Fibroblast of peridontal ligament (primary cell): ENCODE results near the gene UNC80.
"Not testable (repeated sequence)": the region's sequence is repeated elsewhere in the genome, so short reads cannot be mapped to it uniquely, and the experiment has no call there.

Experiments used
- DNase-seq: peaks from one replicate; pipeline ENCODE4 v3.0.0-alpha.2; 2010; ENCODE audit errors: extremely low read depth

UNC80 gene, protein sequence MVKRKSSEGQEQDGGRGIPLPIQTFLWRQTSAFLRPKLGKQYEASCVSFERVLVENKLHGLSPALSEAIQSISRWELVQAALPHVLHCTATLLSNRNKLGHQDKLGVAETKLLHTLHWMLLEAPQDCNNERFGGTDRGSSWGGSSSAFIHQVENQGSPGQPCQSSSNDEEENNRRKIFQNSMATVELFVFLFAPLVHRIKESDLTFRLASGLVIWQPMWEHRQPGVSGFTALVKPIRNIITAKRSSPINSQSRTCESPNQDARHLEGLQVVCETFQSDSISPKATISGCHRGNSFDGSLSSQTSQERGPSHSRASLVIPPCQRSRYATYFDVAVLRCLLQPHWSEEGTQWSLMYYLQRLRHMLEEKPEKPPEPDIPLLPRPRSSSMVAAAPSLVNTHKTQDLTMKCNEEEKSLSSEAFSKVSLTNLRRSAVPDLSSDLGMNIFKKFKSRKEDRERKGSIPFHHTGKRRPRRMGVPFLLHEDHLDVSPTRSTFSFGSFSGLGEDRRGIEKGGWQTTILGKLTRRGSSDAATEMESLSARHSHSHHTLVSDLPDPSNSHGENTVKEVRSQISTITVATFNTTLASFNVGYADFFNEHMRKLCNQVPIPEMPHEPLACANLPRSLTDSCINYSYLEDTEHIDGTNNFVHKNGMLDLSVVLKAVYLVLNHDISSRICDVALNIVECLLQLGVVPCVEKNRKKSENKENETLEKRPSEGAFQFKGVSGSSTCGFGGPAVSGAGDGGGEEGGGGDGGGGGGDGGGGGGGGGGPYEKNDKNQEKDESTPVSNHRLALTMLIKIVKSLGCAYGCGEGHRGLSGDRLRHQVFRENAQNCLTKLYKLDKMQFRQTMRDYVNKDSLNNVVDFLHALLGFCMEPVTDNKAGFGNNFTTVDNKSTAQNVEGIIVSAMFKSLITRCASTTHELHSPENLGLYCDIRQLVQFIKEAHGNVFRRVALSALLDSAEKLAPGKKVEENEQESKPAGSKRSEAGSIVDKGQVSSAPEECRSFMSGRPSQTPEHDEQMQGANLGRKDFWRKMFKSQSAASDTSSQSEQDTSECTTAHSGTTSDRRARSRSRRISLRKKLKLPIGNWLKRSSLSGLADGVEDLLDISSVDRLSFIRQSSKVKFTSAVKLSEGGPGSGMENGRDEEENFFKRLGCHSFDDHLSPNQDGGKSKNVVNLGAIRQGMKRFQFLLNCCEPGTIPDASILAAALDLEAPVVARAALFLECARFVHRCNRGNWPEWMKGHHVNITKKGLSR (N-terminal part only)

DNA sequence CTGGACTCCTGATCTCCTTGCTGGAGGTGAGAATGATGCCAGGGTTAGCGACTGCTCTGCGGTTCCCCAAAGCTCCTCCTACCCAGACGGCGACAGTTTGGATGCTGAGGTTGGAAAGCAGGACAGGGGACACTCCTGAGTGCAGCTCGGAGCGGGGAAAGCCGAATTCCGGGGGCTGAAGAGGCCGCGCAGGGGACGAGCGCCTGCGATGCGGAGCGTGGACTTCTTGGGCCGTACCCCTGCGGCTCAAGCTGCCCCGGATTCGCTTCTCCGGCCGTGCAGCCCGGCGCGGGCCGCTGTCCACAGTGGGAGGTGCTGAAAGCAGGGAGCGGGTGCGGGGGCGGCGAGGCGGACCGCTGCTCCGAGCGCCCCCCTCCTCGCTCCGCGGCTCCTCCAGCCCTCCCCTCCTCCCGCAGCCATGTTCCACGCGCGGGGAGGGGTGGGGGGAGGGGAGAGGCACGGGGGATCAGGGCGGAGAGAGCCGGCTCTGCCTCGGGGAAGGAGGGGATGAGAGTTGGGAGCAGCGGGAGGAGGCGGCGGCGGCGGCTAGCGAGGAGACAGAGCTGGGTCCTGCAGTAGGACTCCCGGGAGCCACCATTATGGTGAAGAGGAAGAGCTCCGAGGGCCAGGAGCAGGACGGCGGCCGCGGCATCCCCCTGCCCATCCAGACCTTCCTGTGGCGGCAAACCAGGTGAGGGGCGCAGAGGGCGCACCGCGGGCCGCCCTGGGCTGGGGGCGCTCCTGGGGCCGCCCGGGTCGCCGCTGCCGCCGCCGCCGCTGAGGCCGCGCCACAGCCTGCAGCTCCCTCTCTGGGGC lies at the start of gene UNC80:
Gene UNC80, plus strand, starts transcription at position 359 of the 816 bp plus-strand sequence. Its CDS starts 241 bp downstream, at position 600.
- peak; percentile 3 for DNase-seq

DNA sequence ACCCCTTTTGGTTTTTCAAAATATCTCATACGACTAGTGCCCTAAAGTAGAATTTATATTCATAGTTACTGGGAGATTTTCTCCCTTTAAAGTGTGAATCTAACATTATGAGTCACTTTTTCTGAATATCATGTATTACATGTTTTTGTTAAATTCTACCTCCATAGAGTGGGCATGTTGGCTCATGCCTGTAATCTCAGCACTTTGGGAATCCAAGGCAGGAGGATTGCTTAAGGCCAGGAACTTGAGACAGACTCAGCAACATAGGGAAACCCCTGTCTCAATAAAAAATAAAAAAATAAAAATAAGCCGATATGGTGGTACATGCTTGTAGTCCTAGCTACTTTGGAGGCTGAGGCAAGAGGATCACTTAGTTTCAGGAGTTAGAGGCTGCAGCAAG lies 45.3 kb upstream of the UNC80 start:
- DNase-seq = no peak

DNA sequence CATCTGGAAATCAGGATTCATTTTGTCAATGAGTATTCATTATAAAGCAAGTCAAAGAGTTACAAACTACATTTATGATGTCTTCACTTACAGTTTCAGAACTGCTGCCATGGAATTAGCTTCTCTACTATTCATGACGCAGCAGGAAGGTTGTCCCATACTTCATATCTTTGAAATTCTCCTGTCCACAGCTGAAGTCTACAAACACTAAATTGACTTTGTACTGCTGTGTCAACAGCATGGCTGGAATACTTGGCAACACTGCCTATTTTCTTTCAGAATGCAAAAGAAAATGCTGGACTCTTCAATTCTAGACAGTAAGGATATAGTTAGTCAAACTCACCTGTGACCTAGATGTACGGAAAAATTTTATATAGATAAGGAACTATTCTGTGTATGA lies 44.6 kb upstream of the UNC80 start:
- no peak for DNase-seq

DNA sequence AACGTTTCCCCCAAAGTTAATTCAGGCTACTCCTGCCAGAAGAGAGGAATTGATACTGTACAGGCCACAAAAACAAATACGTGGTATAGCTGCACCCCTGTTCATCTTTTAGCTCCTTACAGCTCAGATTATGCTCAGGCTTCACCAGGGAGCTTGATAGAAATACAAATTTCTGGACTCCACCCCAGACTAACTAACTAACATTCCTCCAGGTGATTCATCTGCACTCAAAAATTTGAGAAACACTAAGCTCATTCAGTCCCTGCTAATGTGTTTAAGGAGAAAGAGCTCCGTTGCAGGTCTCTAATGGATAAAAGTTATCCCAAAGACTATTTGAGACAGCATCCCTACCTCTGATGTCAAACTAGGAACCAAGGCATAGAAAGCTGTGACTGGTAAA lies 36.8 kb upstream of the UNC80 start:
- no peak for DNase-seq

DNA sequence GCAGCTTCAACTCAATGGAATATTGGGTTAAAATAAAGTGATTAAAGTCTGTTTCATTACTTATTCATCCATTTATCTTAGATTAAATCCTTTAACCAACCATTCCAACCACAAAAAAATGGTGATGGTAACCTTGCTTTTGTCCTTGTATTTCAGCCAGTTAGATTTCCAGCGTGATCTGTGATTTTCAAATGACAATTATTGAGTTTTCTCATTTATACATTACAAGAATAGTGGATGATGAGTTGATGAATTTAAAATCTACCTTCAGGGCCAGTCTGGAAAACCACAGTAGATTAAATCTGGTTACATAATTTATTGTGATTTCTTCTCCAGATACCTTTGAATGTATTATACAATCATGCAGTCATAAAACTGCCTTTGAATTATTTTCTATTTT lies 29.7 kb upstream of the UNC80 start:
- DNase-seq = no peak

DNA sequence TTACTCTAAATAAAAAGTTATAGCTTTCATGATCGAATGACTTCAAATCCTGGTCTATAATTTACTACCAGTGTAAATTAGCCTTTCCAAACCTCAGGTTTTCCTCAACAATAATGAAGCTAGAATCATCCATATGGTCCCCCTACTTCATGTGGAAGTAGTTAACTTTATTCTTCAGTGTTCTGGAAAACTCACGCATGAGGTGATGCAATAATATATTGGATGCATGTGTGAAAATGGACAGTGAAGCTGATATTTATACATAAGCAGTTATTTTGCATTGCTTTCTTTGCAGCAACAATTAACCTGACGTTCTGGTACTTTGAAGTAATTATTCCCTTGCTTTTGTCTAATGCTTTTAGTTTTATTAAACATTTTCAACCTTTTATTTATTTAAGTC lies 18.6 kb upstream of the UNC80 start:
- DNase-seq = no peak

DNA sequence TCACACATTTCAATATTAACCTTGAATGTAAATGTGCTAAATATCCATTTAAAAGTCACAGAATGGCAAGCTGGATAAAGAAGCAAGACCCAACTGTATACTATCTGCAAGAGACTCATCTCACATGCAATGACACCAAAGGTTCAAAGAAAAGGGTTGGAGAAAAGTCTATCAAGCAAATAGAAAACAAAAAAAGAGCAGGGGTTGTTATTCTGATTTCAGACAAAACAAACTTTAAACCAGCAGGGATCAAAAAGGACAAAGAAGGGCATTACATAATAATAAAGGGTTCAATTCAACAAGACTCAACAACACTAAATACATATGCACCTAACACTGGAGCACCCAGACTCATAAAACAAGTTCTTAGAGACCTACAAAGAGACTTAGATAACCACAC lies 14.5 kb upstream of the UNC80 start:
- no peak for DNase-seq

DNA sequence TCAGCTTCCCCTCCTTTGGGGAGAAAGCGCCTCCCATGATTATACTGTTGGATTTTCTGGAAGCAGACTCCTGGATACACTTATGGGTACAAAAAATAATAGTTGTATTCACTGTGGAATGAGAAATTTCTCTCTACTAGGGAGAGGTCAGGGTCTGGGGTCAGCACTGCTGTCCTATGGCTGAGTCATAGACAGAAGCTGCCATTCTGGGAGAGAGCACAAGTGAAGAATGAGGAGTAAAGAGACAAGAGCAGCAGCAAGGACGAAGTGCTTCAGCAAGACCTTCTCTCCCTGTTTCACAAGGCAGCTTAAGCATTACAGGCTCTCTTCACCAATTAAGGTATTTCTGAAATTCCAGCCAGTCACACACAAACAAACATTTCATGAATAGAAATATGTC lies 10.1 kb upstream of the UNC80 start:
- DNase-seq = no peak

DNA sequence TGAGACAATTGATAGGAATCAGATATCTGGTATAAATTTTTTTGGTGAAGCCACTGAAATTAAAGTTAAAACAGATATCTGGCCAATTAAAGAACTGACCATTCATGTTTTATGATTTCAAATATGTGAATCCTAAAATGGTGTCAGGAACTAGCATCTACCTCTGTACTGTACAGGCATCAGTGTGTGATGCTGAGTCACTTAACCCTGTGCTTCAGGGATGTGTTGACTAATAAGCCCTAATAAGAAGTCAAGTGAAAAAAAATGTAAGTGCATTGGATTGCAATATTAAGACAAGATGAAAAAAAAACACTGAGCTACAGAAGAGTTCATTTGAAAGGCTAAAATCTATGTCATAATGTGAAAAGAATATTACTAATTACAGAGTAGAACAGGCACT lies 9.1 kb upstream of the UNC80 start:
- no peak for DNase-seq

DNA sequence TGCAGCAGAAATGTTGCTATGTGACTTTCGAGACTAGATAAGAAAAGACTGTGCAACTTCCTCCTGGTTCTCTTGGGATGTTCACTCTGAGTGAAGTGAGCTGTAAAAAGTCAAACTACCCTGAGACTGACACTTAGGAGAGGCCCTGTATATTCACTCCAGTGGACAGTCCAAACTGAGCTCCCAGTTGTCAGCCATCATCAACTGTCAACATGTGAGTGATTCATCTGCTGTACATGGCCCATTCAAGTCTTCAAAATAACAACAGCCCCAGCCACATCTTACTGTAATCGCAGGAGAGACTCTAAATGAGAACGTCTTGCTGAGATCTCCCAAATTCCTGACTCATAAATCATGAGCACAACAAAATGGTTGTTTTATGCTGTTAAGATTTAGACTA lies 8.5 kb upstream of the UNC80 start:
- DNase-seq = no peak

DNA sequence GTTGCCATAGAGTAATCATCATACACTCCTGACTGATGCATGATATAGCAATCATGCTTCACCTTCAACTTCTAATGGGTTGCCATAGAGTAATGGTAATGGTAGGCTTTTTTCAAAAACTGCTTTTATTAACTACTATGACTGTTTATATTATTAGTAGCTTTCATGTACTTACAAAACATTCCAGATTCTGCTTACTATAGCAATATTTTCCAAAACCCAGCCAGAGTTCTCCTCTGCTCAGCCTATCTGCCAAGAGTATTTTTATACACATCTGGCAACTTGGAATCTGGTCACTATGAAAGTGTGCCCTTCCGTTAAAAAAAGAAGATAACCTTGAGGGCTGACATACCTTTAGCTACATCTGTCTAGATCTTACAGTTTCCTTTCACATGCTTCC lies 5.0 kb upstream of the UNC80 start:
- DNase-seq = no peak

DNA sequence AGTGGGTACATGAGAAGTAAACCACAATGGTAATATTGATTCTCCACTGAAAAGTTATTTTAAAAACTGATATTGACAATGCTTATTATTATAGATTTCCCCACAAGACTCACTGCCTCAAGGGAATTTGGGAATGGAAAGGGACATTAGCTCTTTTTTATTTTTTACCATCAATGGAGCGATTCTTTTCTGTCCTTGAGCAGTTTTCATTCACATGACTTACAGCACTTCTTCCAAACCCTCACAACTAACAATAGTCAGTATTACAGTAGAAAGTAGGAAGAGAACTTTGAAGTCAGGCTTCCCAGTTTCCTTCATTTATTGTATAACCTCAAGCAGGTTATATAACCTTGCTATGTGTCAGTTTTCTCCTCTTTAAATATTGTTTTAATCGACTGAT lies 4.3 kb upstream of the UNC80 start:
- no peak for DNase-seq

DNA sequence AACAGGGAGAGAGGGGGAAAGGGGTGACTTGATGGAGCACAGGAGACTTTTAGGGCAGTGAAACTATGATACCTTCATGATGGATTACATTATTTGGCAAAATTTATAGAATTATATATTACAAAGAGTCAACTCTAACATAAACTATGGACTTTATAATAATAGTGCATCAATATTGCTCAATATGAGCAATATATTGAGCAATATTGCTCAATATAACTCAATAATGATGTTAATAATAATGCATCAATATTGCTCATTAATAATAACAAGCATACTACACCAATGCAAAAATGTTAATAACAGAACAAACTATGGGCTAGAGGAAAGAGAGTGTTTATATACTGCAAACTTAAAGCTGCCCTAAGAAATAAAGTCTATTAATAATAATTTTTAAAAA lies 3.1 kb upstream of the UNC80 start:
- no peak for DNase-seq

DNA sequence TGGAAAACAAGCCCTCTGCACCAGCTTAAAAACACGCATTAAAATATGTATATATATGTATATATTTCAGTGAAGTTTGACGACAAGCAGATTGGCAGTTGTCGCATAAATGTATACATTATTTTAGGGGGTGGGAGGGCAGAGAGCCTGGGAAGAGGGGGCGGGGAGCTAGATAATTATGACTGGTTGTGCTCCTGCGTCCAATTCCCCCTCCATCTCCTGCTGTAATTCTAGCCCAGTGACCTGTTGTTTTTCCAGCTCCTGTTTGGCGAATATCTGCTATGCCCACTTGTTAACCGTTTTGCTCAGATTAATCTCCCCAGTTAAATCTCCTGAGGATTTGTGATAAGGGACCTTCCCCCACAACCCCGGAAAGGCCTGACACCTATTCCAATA lies 656 bp downstream of the UNC80 start:
- no peak for DNase-seq

DNA sequence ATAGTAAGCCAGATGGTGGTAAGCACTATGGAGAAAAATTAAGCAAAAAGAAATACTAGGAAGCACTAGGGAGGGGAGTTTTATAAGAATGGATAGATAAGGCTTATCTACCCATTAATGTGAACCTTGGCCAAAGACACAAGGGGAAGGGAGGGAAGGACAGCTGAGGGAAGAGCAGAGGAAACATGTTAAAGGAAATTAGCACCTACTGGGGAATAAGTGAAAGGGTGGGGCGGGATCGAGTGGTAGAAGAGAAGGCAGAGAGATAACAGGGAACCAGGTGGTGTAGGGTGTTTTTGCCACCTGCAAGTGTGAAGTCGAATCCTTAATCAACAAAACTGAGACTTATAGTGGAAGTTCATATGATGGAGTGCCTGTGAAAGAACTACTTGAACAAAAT lies 1.7 kb downstream of the UNC80 start:
- DNase-seq = no peak

DNA sequence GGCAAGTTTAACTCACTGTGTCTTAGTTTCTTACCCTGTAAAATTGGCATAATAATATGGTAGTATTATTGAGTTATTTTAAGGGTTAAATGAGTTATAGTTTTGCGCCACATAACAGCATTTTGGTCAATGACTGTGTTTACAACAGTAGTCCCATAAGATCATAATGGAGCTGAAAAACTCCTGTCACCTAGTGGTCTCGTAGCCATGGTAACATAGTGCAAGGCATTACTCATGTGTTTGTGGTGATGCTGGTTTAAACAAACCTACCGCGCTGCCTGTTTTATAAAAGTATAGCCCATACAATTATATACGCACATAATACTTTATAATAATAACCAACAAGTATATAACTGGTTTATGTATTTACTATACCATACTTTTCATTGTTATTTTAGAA lies 15.8 kb downstream of the UNC80 start:
- no peak for DNase-seq

DNA sequence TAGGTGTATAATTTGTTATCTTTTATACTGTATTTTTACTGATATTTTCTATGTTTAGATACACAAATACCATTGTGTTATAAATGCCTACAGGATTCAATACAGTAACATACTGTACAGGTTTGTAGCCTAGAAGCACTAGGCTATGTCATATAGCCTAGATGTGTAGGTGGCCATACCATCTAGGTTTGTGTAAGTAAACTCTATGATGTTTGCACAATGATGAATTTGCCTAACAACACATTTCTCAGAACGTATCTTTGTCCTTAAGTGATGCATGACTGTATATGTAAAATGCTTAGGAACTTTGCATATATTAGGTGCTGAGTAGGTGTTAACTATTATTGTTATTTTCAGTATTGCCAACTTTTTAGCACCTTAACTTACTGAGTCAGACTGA lies 17.3 kb downstream of the UNC80 start:
- DNase-seq = no peak

DNA sequence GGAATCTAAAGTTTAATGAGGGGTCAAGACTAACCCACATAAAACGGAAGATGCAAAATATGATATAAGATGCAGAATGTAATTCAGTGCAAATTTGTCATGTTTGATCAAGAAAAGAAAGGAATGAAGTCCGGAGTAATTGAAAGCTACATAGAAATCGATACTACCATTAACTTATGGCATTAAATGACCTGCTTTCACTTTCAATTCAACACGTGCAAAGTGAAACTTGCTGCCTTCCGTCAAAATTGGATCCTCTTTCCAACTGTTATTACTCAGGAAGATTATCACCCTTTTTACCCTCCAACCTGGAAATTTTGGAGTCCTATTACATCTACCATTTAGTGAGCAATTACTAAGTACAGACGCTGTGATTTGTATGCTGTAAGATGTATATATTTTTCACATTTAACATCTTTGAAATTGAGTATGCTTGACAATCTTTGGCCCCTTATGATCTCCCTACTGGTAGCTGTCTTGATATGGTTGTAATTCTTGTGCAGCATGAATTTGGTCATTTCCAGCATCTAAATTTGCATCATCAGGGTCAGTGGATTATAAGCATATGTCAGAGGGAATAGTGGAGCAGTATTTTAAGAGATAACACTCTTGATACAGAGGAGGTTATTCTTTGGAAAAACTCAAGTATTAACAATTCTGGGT lies 18.6 kb downstream of the UNC80 start:
- no peak for DNase-seq

DNA sequence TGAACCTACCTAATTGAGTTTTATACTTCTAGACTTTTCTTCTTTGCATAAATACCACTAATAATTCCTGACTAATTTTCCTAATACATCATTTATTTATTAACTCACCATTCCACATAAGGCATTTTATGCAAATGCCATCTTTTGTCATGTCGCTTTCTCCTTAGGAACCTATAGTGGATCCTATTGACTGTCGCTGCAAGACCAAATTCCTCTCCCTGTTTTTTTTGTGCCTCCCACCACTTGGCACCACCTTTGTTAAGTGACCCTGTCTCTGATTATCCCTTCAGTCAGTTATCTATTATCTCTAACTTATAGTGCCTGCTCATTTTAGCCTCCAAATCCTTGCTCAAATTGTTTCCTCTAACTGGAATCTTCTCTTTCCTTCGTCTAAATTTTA lies 19.5 kb downstream of the UNC80 start:
- no peak for DNase-seq

DNA sequence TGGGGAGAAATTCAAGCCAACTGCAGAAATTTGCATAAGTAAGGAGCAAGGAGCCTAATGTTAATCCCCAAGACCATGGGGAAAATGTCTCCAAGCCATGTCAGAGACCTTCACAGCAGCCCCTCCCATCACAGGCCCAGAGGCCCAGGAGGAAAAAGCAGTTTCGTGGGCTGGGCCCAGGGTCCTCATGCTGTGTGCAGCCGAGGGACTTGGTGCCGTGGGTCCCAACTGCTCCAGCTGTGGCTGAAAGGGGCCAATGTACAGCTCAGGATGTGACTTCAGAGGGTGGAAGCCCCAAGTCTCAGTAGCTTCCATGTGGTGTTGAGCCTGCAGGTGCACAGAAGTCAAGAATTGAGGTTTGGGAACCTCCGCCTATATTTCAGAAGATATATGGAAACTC lies 23.8 kb downstream of the UNC80 start:
- not testable (repeated sequence) for DNase-seq

DNA sequence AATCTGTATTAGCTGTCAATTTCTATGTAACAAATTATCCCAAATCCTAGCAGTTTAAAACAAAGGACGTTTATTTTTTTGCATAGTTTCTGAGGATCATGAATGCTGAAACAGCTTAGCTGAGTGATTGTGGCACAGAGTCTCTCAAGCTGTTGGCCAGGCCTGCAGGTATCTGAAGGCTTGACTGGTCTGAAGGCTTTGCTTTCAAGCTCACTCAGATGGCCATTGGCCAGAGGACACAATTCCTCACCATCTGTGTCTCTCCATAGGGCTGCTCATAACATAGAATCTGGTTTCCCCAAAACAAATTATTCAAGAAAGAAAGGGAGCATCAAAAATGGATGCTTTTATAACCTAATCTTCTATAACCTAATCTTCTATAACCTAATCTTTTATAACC lies 33.7 kb downstream of the UNC80 start:
- DNase-seq = no peak
